ENCODE data around the gene COG5. TPM values are rescaled to one million over a fixed set of nuclear protein-coding genes. Genes with fewer than 3 reads are reported as not detected.

The COG5 gene
- total and polyA plus RNA-seq, 10 of the 15 experiments (the other 5 are each of a cell fraction or from before 2014, with no cell fraction given): 5.5 to 27.9 (median 15.6) TPM

GRCh38 chr7:107492875-107493274, 70.8 kb downstream of the COG5 start:
- TF ChIP-seq MYC (IDR thresholded peaks at IDR 0.05; ENCODE audit: insufficient read depth, insufficient read length, insufficient replicate concordance, low read length, severe bottlenecking): no peak
- no peak for TF ChIP-seq IRF4 (IDR thresholded peaks at IDR 0.05; ENCODE audit: low read depth, low read length)
- TF ChIP-seq EGR1 (IDR thresholded peaks at IDR 0.05; ENCODE audit: borderline replicate concordance in 1 of 2, low read depth in 2 of 2, low read length in 2 of 2): no peak
- no peak for TF ChIP-seq USF2 (IDR thresholded peaks at IDR 0.05; ENCODE audit: borderline replicate concordance, low read depth, low read length)
- no peak for TF ChIP-seq RB1 (IDR thresholded peaks at IDR 0.05; ENCODE audit: borderline replicate concordance)
- TF ChIP-seq HDAC6 (IDR thresholded peaks at IDR 0.05; ENCODE audit: unreplicated experiment): no peak
- TF ChIP-seq CBX3 (IDR thresholded peaks at IDR 0.05; ENCODE audit: borderline replicate concordance, low read depth): no peak
- TF ChIP-seq USF1 (IDR thresholded peaks at IDR 0.05; ENCODE audit: borderline replicate concordance, extremely low read length, insufficient read depth, low read depth, low read length): no peak
- ChIA-PET RAD21 (ENCODE audit: unreplicated experiment) (no interaction called here), CTCF (interaction anchor here (1.5 kb wide), 1 partner anchor 8 kb away, joined by 7 read pairs; no protein-coding TSS in a partner anchor), SMC1A (ENCODE audit: uncharacterized antibody, unreplicated experiment) (interaction anchor here (1.4 to 1.5 kb wide), 3 partner anchors 12 to 43 kb away, joined by 3 to 4 read pairs (median 4); no protein-coding TSS in a partner anchor), POLR2A (no interaction called here)
- intact Hi-C loops (cut with micrococcal nuclease; ENCODE audit: unreplicated experiment) (no loop called here), in situ Hi-C loops (cut with MboI) (no loop called here)
- no peak for ATAC-seq
- H4K20me1 ChIP-seq (ENCODE audit: control insufficient read depth, insufficient read depth): no peaks in the 10 kb centered on the region
- FAIRE-seq: no peak
- H3K79me2 ChIP-seq (ENCODE audit: control insufficient read depth, insufficient read depth, low read length): no peaks in the 10 kb centered on the region
- no peak overlapping the region for H3K4me3 ChIP-seq
- H3K4me1 ChIP-seq (ENCODE audit: control insufficient read depth, insufficient read depth, low read length): no peaks in the 10 kb centered on the region
- no peak overlapping the region for H2AFZ ChIP-seq (ENCODE audit: control insufficient read depth, low read depth, low read length)
- H3K36me3 ChIP-seq (ENCODE audit: control insufficient read depth in 2 of 2, insufficient read depth in 2 of 2, low read length in 1 of 2): no peaks in the 10 kb centered on the region; a peak in 1 of 4 replicates
- H3K27ac ChIP-seq (ENCODE audit: control insufficient read depth, insufficient read depth): no peak overlapping the region
- 98% methylated on average over 2 of the region's 2 CpGs for WGBS (ENCODE audit: insufficient coverage, insufficient replicate concordance, low lambda C conversion rate, missing lambda C conversion rate)
- H3K4me2 ChIP-seq (ENCODE audit: control insufficient read depth, insufficient read depth): no peak overlapping the region
- no peaks in the 10 kb centered on the region for H3K27me3 ChIP-seq (replicated peaks in 1 of 2; ENCODE audit: control insufficient read depth in 2 of 2, insufficient read depth in 2 of 2, low read length in 1 of 2)
- DNase-seq (ENCODE audit: low read depth, low spot score): no peak
- no peaks in the 10 kb centered on the region for H3K9me3 ChIP-seq (replicated peaks; ENCODE audit: control insufficient read depth, insufficient read depth, low read length)
- H3K9ac ChIP-seq (ENCODE audit: control insufficient read depth, insufficient read depth, low read length): no peak overlapping the region
- no TSS peak for BruUV-seq (replicated peaks)
